Neural cell (in vitro differentiated cells): Measurements from ENCODE around the gene LAMA5.

Experiments
- CTCF ChIP-seq: fragments of 450-650 bp; IDR thresholded peaks from 2 replicates; pipeline ENCODE4 v1.5.1; 2014; ENCODE audit warnings: antibody characterized with exemption, mild to moderate bottlenecking, moderate library complexity; ENCODE audit not compliant: poor library complexity, severe bottlenecking
- EP300 ChIP-seq: fragments of 450-650 bp; conservative IDR thresholded peaks from 2 replicates; pipeline ENCODE4 v1.6.1; 2014; ENCODE audit warnings: antibody characterized with exemption, mild to moderate bottlenecking, moderate library complexity; ENCODE audit not compliant: poor library complexity, severe bottlenecking
- REST ChIP-seq: IDR thresholded peaks from 2 replicates; pipeline ENCODE4 v1.6.1; 2012; ENCODE audit warnings: borderline replicate concordance

- TF ChIP-seq CTCF: no peak
- no peak for TF ChIP-seq EP300
- TF ChIP-seq REST: no peak
Observed at GRCh38 chr20:62322492-62323041, 44.5 kb downstream of the LAMA5 start.
